Measurements from ENCODE around the gene ARHGAP26.

Gene ARHGAP26

DNA sequence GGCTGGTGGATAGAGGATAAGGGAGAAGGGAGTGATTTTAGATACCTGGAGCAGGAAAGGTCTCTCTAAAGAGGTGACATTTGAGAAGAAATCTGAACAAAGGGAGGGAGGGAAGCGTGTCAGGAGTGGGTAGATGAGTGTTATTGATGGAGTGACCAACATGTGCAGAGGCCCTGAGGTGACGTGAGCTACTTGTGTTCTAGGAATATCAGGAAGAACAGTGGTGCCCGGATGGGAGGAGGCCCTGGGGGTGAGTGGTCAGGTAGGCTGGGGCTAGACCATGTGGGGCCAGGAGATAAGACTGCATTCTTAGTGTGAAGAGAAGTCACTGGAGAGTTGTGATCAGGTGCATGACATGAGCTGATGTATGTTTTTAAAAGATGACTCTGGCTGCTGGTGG is 256.2 kb downstream of the ARHGAP26 start:
- Histone ChIP-seq H3K27me3 (no peaks in the 10 kb centered on the region), H3K36me3 (no peaks in the 10 kb centered on the region), H3K27ac (no peak overlapping the region), H3K9me3 (no peaks in the 10 kb centered on the region), H3K4me3 (no peak overlapping the region), H3K4me1 (peaks cover 0 to 19% (median 12%) of the 10 kb centered on the region in 4 donors)
- intact Hi-C loops (cut with DNase I; ENCODE audit: low total_unique reads), result no loop called here
- no peak for DNase-seq
- no peak for TF ChIP-seq CTCF (IDR thresholded peaks at IDR 0.05)

GRCh38 chr5:143029293-143029692 is 259.1 kb downstream of the ARHGAP26 start:
- no peaks in the 10 kb centered on the region for H3K9me3 ChIP-seq
- no peak for DNase-seq
- intact Hi-C loops (cut with DNase I; ENCODE audit: low total_unique reads), result no loop called here
- H3K27me3 ChIP-seq, result no peaks in the 10 kb centered on the region
- peaks cover 0 to 2% (median 0%) of the 10 kb centered on the region in 4 donors for H3K4me1 ChIP-seq
- TF ChIP-seq CTCF (IDR thresholded peaks at IDR 0.05), result no peak
- H3K4me3 ChIP-seq, result no peak overlapping the region
- H3K27ac ChIP-seq, result no peak overlapping the region
- no peaks in the 10 kb centered on the region for H3K36me3 ChIP-seq

- Histone ChIP-seq H3K9me3 (no peaks in the 10 kb centered on the region), H3K4me3 (no peak overlapping the region), H3K4me1 (no peaks in the 10 kb centered on the region), H3K27me3 (no peaks in the 10 kb centered on the region), H3K27ac (no peak overlapping the region), H3K36me3 (no peaks in the 10 kb centered on the region)
- intact Hi-C loops (cut with DNase I; ENCODE audit: low total_unique reads), result no loop called here
- no peak for TF ChIP-seq CTCF (IDR thresholded peaks at IDR 0.05)
- no peak for DNase-seq
These were observed 260.2 kb downstream of the ARHGAP26 start for GRCh38 chr5:143030349-143030748.

GRCh38 chr5:143031781-143032580 is 261.8 kb downstream of the ARHGAP26 start:
- Histone ChIP-seq H3K27me3 (no peaks in the 10 kb centered on the region), H3K4me3 (no peak overlapping the region), H3K9me3 (no peaks in the 10 kb centered on the region), H3K4me1 (no peaks in the 10 kb centered on the region), H3K27ac (no peak overlapping the region), H3K36me3 (peaks cover 0 to under 1% (median 0%) of the 10 kb centered on the region in 3 donors)
- no peak for DNase-seq
- intact Hi-C loops (cut with DNase I; ENCODE audit: low total_unique reads), result no loop called here
- no peak for TF ChIP-seq CTCF (IDR thresholded peaks at IDR 0.05)

GRCh38 chr5:143032581-143032836 is 262.3 kb downstream of the ARHGAP26 start:
- peaks cover 0 to 4% (median under 1%) of the 10 kb centered on the region in 3 donors for H3K36me3 ChIP-seq
- H3K27me3 ChIP-seq, result no peaks in the 10 kb centered on the region
- no peak for DNase-seq
- H3K9me3 ChIP-seq, result no peaks in the 10 kb centered on the region
- no peak overlapping the region for H3K27ac ChIP-seq
- TF ChIP-seq CTCF (IDR thresholded peaks at IDR 0.05), result no peak
- intact Hi-C loops (cut with DNase I; ENCODE audit: low total_unique reads), result no loop called here
- no peaks in the 10 kb centered on the region for H3K4me1 ChIP-seq
- H3K4me3 ChIP-seq, result no peak overlapping the region
